H1 (cell line): Measurements from ENCODE around the gene CHD5. TPM values are rescaled to one million over a fixed set of nuclear protein-coding genes. Genes with fewer than 3 reads are reported as not detected.

ENCODE experiments used
- CTCF ChIA-PET: fragments of 300-600 bp; sonication (Branson Sonifier 250); formaldehyde crosslinking; loops from one replicate; lab custom pipeline; 2021; ENCODE audit not compliant: partially characterized antibody; lab: Charles Lee
- POLR2A ChIA-PET: fragments of 300-600 bp; sonication (Branson Sonifier 250); formaldehyde crosslinking; loops from one replicate; lab custom pipeline; 2021; ENCODE audit warnings: inconsistent platforms; ENCODE audit not compliant: partially characterized antibody; lab: Charles Lee
- DNase-seq, 2 experiments: peaks; one replicate each; pipeline versions ENCODE4 v3.0.0 to v3.0.0-alpha.2; 2010 to 2022; ENCODE audit warnings: low spot score in 2 of 2, low read depth in 1 of 2, mixed read lengths in 1 of 2
- FAIRE-seq: peaks from 2 replicates; lab custom pipeline; 2011; peaks lifted over from hg19 to GRCh38; lab: Jason Lieb, UNC
- H2AFZ ChIP-seq: 2 replicates; pipeline ENCODE4 v1.8.1; 2012; ENCODE audit warnings: low read length, inconsistent platforms
- H2AK5ac ChIP-seq: 2 replicates; pipeline ENCODE4 v1.6.1; 2013; ENCODE audit warnings: low read depth, low read length
- H2BK120ac ChIP-seq: replicated peaks from 2 replicates; pipeline ENCODE3; 2013; ENCODE audit warnings: low read depth, low read length, inconsistent platforms
- H2BK12ac ChIP-seq: 2 replicates; pipeline ENCODE4 v1.6.1; 2013; ENCODE audit warnings: low read depth, low read length
- H2BK15ac ChIP-seq: 2 replicates; pipeline ENCODE4 v1.6.1; 2013; ENCODE audit warnings: low read length
- H2BK20ac ChIP-seq: 2 replicates; pipeline ENCODE4 v1.6.1; 2013; ENCODE audit warnings: low read length
- H2BK5ac ChIP-seq: 2 replicates; pipeline ENCODE4 v1.6.1; 2013; ENCODE audit warnings: low read depth, low read length
- H3K14ac ChIP-seq: 2 replicates; pipeline ENCODE4 v1.6.1; 2013; ENCODE audit warnings: inconsistent platforms; ENCODE audit not compliant: insufficient read length
- H3K18ac ChIP-seq: 2 replicates; pipeline ENCODE4 v1.6.1; 2013; ENCODE audit warnings: low read length; ENCODE audit errors: extremely low read depth
- H3K23ac ChIP-seq: 2 replicates; pipeline ENCODE4 v1.6.1; 2013; ENCODE audit warnings: inconsistent platforms; ENCODE audit not compliant: insufficient read length
- H3K23me2 ChIP-seq: 2 replicates; pipeline ENCODE4 v1.6.1; 2013; ENCODE audit warnings: low read depth, low read length
- H3K27ac ChIP-seq: 2 replicates; pipeline ENCODE4 v1.6.1; 2011; ENCODE audit warnings: low read depth, low read length, inconsistent platforms
- H3K27me3 ChIP-seq, 4 experiments: replicated peaks in 1 of 4; 1 replicate in 1 of 4; 2 replicates in 3 of 4; pipeline versions ENCODE4 v1.6.1 to v1.8.1; 2011 to 2013; ENCODE audit warnings: low read length in 3 of 4, mild to moderate bottlenecking in 3 of 4, inconsistent platforms in 2 of 4, mixed read lengths in 2 of 4, moderate library complexity in 1 of 4; ENCODE audit not compliant: control insufficient read depth in 3 of 4, insufficient read depth in 3 of 4; ENCODE audit errors: extremely low read depth in 1 of 4
- H3K36me3 ChIP-seq, 4 experiments: 2 replicates each; pipeline versions ENCODE4 v1.6.1 to v1.8.1; 2011 to 2013; ENCODE audit warnings: mild to moderate bottlenecking in 4 of 4, low read length in 3 of 4, moderate library complexity in 2 of 4, control low read depth in 1 of 4, inconsistent platforms in 1 of 4; ENCODE audit not compliant: insufficient read depth in 4 of 4, control insufficient read depth in 2 of 4
- H3K4ac ChIP-seq: replicated peaks from 2 replicates; pipeline ENCODE3; 2013; ENCODE audit warnings: low read length, low read depth, mixed read lengths, inconsistent platforms; ENCODE audit not compliant: insufficient read length
- H3K4me1 ChIP-seq, 4 experiments: replicated peaks in 1 of 4; 1 replicate in 1 of 4; 2 replicates in 3 of 4; pipeline versions ENCODE4 v1.6.1 to v1.8.1; 2011 to 2013; ENCODE audit warnings: low read length in 3 of 4, inconsistent platforms in 2 of 4, mixed read lengths in 1 of 4; ENCODE audit not compliant: insufficient read depth in 4 of 4, control insufficient read depth in 3 of 4
- H3K4me2 ChIP-seq, 2 experiments: 2 replicates each; pipeline versions ENCODE4 v1.6.1 to v1.8.1; 2011 to 2013; ENCODE audit warnings: low read depth in 2 of 2, low read length in 2 of 2, control low read depth in 1 of 2, inconsistent platforms in 1 of 2, mild to moderate bottlenecking in 1 of 2; ENCODE audit not compliant: insufficient read depth in 1 of 2
- H3K4me3 ChIP-seq, 4 experiments: fragments of 200-600, 300-600 bp in 1 of 4; sonication (generic), shearing (Covaris generic), sonication (Bioruptor Twin) in 1 of 4; 2 replicates each; pipeline versions ENCODE4 v1.5.1 to v1.8.1; 2011 to 2016; ENCODE audit warnings: low read length in 4 of 4, low read depth in 3 of 4, control low read depth in 2 of 4, inconsistent platforms in 2 of 4, mild to moderate bottlenecking in 2 of 4, mixed read lengths in 1 of 4, moderate library complexity in 1 of 4; ENCODE audit not compliant: insufficient read depth in 2 of 4; ENCODE audit errors: extremely low read depth in 1 of 4
- H3K56ac ChIP-seq: replicated peaks from 2 replicates; pipeline ENCODE3; 2013; ENCODE audit warnings: low read depth, mild to moderate bottlenecking, mixed read lengths, low read length, inconsistent platforms; ENCODE audit not compliant: insufficient read length
- H3K79me1 ChIP-seq: 2 replicates; pipeline ENCODE4 v1.6.1; 2013; ENCODE audit warnings: low read depth, low read length, control low read depth
- H3K79me2 ChIP-seq, 2 experiments: 2 replicates each; pipeline versions ENCODE4 v1.6.1 to v1.8.1; 2012 to 2013; ENCODE audit warnings: low read length in 2 of 2, mild to moderate bottlenecking in 2 of 2, inconsistent platforms in 1 of 2; ENCODE audit not compliant: insufficient read depth in 2 of 2, control insufficient read depth in 1 of 2
- H3K9ac ChIP-seq, 4 experiments: replicated peaks in 1 of 4; 1 replicate in 1 of 4; 2 replicates in 3 of 4; pipeline versions ENCODE4 v1.6.1 to v1.8.1; 2011 to 2013; ENCODE audit warnings: low read depth in 3 of 4, low read length in 3 of 4, control low read depth in 2 of 4, mild to moderate bottlenecking in 2 of 4, moderate library complexity in 2 of 4, inconsistent platforms in 1 of 4; ENCODE audit errors: extremely low read depth in 1 of 4
- H3K9me3 ChIP-seq, 2 experiments: 2 replicates each; pipeline versions ENCODE4 v1.6.1 to v1.8.1; 2012 to 2013; ENCODE audit warnings: mild to moderate bottlenecking in 2 of 2, moderate library complexity in 2 of 2, control low read depth in 1 of 2, inconsistent platforms in 1 of 2, low read depth in 1 of 2, low read length in 1 of 2, mixed read lengths in 1 of 2; ENCODE audit not compliant: insufficient read depth in 2 of 2
- H4K20me1 ChIP-seq, 2 experiments: replicated peaks in 1 of 2; 2 replicates each; pipeline versions ENCODE3 to v1.8.1; 2011 to 2013; ENCODE audit warnings: inconsistent platforms in 2 of 2, low read length in 2 of 2, mild to moderate bottlenecking in 1 of 2; ENCODE audit not compliant: insufficient read depth in 2 of 2, control insufficient read depth in 1 of 2
- H4K5ac ChIP-seq: 2 replicates; pipeline ENCODE4 v1.6.1; 2013; ENCODE audit warnings: low read length, low read depth, mixed read lengths, inconsistent platforms; ENCODE audit not compliant: insufficient read length
- H4K8ac ChIP-seq: 2 replicates; pipeline ENCODE4 v1.8.0; 2013; ENCODE audit warnings: mild to moderate bottlenecking, moderate library complexity, low read length, inconsistent platforms; ENCODE audit not compliant: insufficient read depth; ENCODE audit errors: extremely low read depth
- H4K91ac ChIP-seq: replicated peaks from 2 replicates; pipeline ENCODE3; 2013; ENCODE audit warnings: low read length, mixed read lengths, inconsistent platforms; ENCODE audit not compliant: insufficient read length
- ASH2L ChIP-seq: fragments of 200-600, 300-600 bp; sonication (generic); IDR thresholded peaks from one replicate; pipeline ENCODE4 v1.7.1; 2017; ENCODE audit warnings: low read length
- WGBS, 2 experiments: shearing (Covaris generic) in 1 of 2; methylation state at CpG; one replicate each; pipeline versions ENCODE4 v1.1.6 to v1.1.7; 2013 to 2015; ENCODE audit warnings: low lambda C conversion rate in 2 of 2, mixed read lengths in 2 of 2, inconsistent platforms in 1 of 2, low coverage in 1 of 2, missing lambda C conversion rate in 1 of 2; ENCODE audit not compliant: insufficient replicate concordance in 2 of 2, insufficient coverage in 1 of 2, insufficient read length in 1 of 2; ENCODE audit errors: extremely low coverage in 1 of 2, missing lambda C conversion rate in 1 of 2; 5-methylcytosine and 5-hydroxymethylcytosine counted together
- polyA plus RNA-seq, 7 experiments: library from polyadenylated mRNA; depleted of rRNA in 3 of 7; stranded (reverse) in 5 of 7; unstranded in 2 of 7; fragments of >200 nt in 5 of 7; fragments of 200-250 nt in 2 of 7; gene quantifications; 1 replicate in 5 of 7; 2 replicates in 1 of 7; 4 replicates in 1 of 7; pipeline versions ENCODE4 v1.2.1 to v1.2.3, GENCODE V29; 2011 to 2013; ENCODE audit warnings: missing spikeins in 2 of 7, mixed read lengths in 2 of 7
- total RNA-seq: library from RNA; stranded (reverse); fragmentation: NEBNext Ultra II Directional; extraction: Animal tissue kit (Norgen Biotek cat#: 25700); gene quantifications from 2 replicates; pipeline ENCODE4 v1.2.1, GENCODE V29; 2021

The CHD5 gene
- total and polyA plus RNA-seq, 2 of the 8 experiments (the other 6 are each of a cell fraction or from before 2014, with no cell fraction given): 0.42 to 1.8 TPM

GRCh38 chr1:6137758-6138157 lies 42.4 kb downstream of the CHD5 start:
- no peak overlapping the region for H3K4ac ChIP-seq
- H4K20me1 ChIP-seq: no peaks in the 10 kb centered on the region
- no peak overlapping the region for H4K91ac ChIP-seq
- H3K36me3 ChIP-seq: no peaks in the 10 kb centered on the region
- CTCF ChIA-PET: interaction anchor here (0.8 to 4.0 kb wide), 15 partner anchors 10 to 146 kb away, joined by 3 to 16 read pairs (median 3); no protein-coding TSS in a partner anchor
- H3K18ac ChIP-seq: no peak overlapping the region
- H3K9ac ChIP-seq: no peak overlapping the region
- H3K4me2 ChIP-seq: no peak overlapping the region
- no peak overlapping the region for H2BK15ac ChIP-seq
- H3K4me1 ChIP-seq: no peaks in the 10 kb centered on the region; a peak in 1 of 7 replicates
- H3K23me2 ChIP-seq: no peaks in the 10 kb centered on the region
- H3K56ac ChIP-seq: no peak overlapping the region
- no peaks in the 10 kb centered on the region for H3K79me1 ChIP-seq
- no peak overlapping the region for H3K4me3 ChIP-seq
- no peak overlapping the region for H2AFZ ChIP-seq
- H3K27me3 ChIP-seq: no peaks in the 10 kb centered on the region; a peak in 1 of 7 replicates
- H3K79me2 ChIP-seq: no peaks in the 10 kb centered on the region
- H2BK5ac ChIP-seq: no peak overlapping the region
- no peak for DNase-seq
- no peak overlapping the region for H2BK20ac ChIP-seq
- no peak overlapping the region for H4K5ac ChIP-seq
- H3K23ac ChIP-seq: no peak overlapping the region
- WGBS, 2 experiments: 82% methylated on average over 5 of the region's 5 CpGs; no CpG with 5 or more reads in 1 of the 2 experiments
- no peak overlapping the region for H3K27ac ChIP-seq
- H3K14ac ChIP-seq: no peak overlapping the region
- H4K8ac ChIP-seq: no peak overlapping the region
- POLR2A ChIA-PET: interaction anchor here (1.7 kb wide), 1 partner anchor 39 kb away, joined by 4 read pairs; no protein-coding TSS in a partner anchor
- H2BK120ac ChIP-seq: no peak overlapping the region
- H3K9me3 ChIP-seq: no peaks in the 10 kb centered on the region; a peak in 1 of 4 replicates
- no peak overlapping the region for H2AK5ac ChIP-seq
- no peak for FAIRE-seq
- H2BK12ac ChIP-seq: no peak overlapping the region
- no peak for TF ChIP-seq ASH2L
